GM21390 (cell line): ENCODE measurements around the gene ZNF644.

Experiments
- ATAC-seq: cut with Tn5 transposase; IDR thresholded peaks from one replicate; pipeline ENCODE4 v1.9.1; 2021; ENCODE audit not compliant: unreplicated experiment

ZNF644 gene

GRCh38 chr1:90989302-90989701 lies 32.5 kb downstream of the ZNF644 start:
- no peak for ATAC-seq

GRCh38 chr1:90987841-90988240 lies 34.0 kb downstream of the ZNF644 start:
- ATAC-seq = no peak

- no peak for ATAC-seq
Measured at GRCh38 chr1:90986953-90987352, 34.9 kb downstream of the ZNF644 start.

- ATAC-seq = no peak
Measured at GRCh38 chr1:90977522-90977921, 44.3 kb downstream of the ZNF644 start.

GRCh38 chr1:90973897-90974798 lies 47.7 kb downstream of the ZNF644 start:
- no peak for ATAC-seq

GRCh38 chr1:90970208-90970607 lies 51.6 kb downstream of the ZNF644 start:
- ATAC-seq = no peak

GRCh38 chr1:90969241-90969640 lies 52.6 kb downstream of the ZNF644 start:
- ATAC-seq = no peak

- no peak for ATAC-seq
Measured at GRCh38 chr1:90964444-90965035, 57.3 kb downstream of the ZNF644 start.

- ATAC-seq = no peak
Measured at GRCh38 chr1:90963651-90964050, 58.2 kb downstream of the ZNF644 start.

GRCh38 chr1:90963236-90963635 lies 58.6 kb downstream of the ZNF644 start:
- ATAC-seq = no peak

- ATAC-seq = no peak
Measured at GRCh38 chr1:90959352-90960206, 62.3 kb downstream of the ZNF644 start.

GRCh38 chr1:90957497-90957896 lies 64.3 kb downstream of the ZNF644 start:
- no peak for ATAC-seq

- ATAC-seq = no peak
Measured at GRCh38 chr1:90955769-90956168, 66.1 kb downstream of the ZNF644 start.

- ATAC-seq = no peak
Measured at GRCh38 chr1:90952906-90953305, 68.9 kb downstream of the ZNF644 start.

- no peak for ATAC-seq
Measured at GRCh38 chr1:90951009-90951408, 70.8 kb downstream of the ZNF644 start.

- ATAC-seq = no peak
Measured at GRCh38 chr1:90948301-90948700, 73.5 kb downstream of the ZNF644 start.

- no peak for ATAC-seq
Measured at GRCh38 chr1:90946630-90947029, 75.2 kb downstream of the ZNF644 start.

GRCh38 chr1:90945287-90945686 lies 76.5 kb downstream of the ZNF644 start:
- ATAC-seq = no peak

- no peak for ATAC-seq
Measured at GRCh38 chr1:90943966-90944365, 77.9 kb downstream of the ZNF644 start.

GRCh38 chr1:90940746-90941145 lies 81.1 kb downstream of the ZNF644 start:
- ATAC-seq = no peak

GRCh38 chr1:90936731-90937130 lies 85.1 kb downstream of the ZNF644 start:
- no peak for ATAC-seq

GRCh38 chr1:90936061-90936460 lies 85.8 kb downstream of the ZNF644 start:
- no peak for ATAC-seq
